Measurements from ENCODE around the gene FGFR2.

- TF ChIP-seq SNAI2 (CRISPR knock-in tag; IDR thresholded peaks at IDR 0.05), result no peak
- no peak for TF ChIP-seq ESRRG (CRISPR knock-in tag; IDR thresholded peaks at IDR 0.05)
- no peak for TF ChIP-seq RARB (CRISPR knock-in tag; IDR thresholded peaks at IDR 0.05)
- TF ChIP-seq GLIS3 (CRISPR knock-in tag; IDR thresholded peaks at IDR 0.05), result no peak
- TF ChIP-seq ZNF70 (CRISPR knock-in tag; IDR thresholded peaks at IDR 0.05), result no peak
- TF ChIP-seq CSRNP3 (CRISPR knock-in tag; IDR thresholded peaks at IDR 0.05), result no peak
- no peak for TF ChIP-seq CREB5 (CRISPR knock-in tag; IDR thresholded peaks at IDR 0.05; ENCODE audit: low read depth)
- no peak for TF ChIP-seq PPARA (CRISPR knock-in tag; IDR thresholded peaks at IDR 0.05; ENCODE audit: borderline replicate concordance)
- no peak for TF ChIP-seq ZFP3 (CRISPR knock-in tag; IDR thresholded peaks at IDR 0.05)
- no peak for TF ChIP-seq ISL1 (CRISPR knock-in tag; IDR thresholded peaks at IDR 0.05)
- no peak for TF ChIP-seq TSHZ2 (CRISPR knock-in tag; IDR thresholded peaks at IDR 0.05)
- no peak for TF ChIP-seq CSDC2 (CRISPR knock-in tag; IDR thresholded peaks at IDR 0.05)
Measured at GRCh38 chr10:121570315-121570714, 27.9 kb downstream of the FGFR2 start.

All from SK-N-SH treated with all-trans-retinoic acid at 6 μM for 48 hours (cell line).